HFFc6 (cell line): ENCODE results near the gene NRXN2. TPM values are rescaled to one million over a fixed set of nuclear protein-coding genes. Genes with fewer than 3 reads are reported as not detected.

Source experiments
- DNase-seq: peaks from one replicate; pipeline ENCODE4 v3.0.0-alpha.2; 2018
- H3K27ac Mint-ChIP-seq: 2 replicates; pipeline ENCODE4 v1.8.0; 2020; ENCODE audit warnings: mild to moderate bottlenecking, mixed read lengths
- H3K27me3 Mint-ChIP-seq: 2 replicates; pipeline ENCODE4 v1.8.0; 2021; ENCODE audit warnings: mild to moderate bottlenecking, moderate library complexity, mixed read lengths; ENCODE audit not compliant: insufficient read depth
- H3K36me3 Mint-ChIP-seq: 2 replicates; pipeline ENCODE4 v1.8.0; 2021; ENCODE audit warnings: low read depth, mixed read lengths
- H3K4me1 Mint-ChIP-seq: 2 replicates; pipeline ENCODE4 v1.8.0; 2020; ENCODE audit warnings: low read depth, mixed read lengths
- H3K4me3 Mint-ChIP-seq: 2 replicates; pipeline ENCODE4 v1.8.0; 2020; ENCODE audit warnings: mild to moderate bottlenecking, moderate library complexity, mixed read lengths
- H3K9me3 Mint-ChIP-seq: 2 replicates; pipeline ENCODE4 v1.8.0; 2020; ENCODE audit warnings: mild to moderate bottlenecking, mixed read lengths
- CTCF ChIP-seq: fragments of 200-600 bp; sonication (generic); IDR thresholded peaks from 2 replicates; pipeline ENCODE4 v1.5.0; 2021; ENCODE audit warnings: antibody characterized with exemption, mild to moderate bottlenecking
- total RNA-seq, 6 experiments: library from RNA; stranded (reverse); fragmentation: NEBNext Ultra II Directional; extraction: Animal tissue kit (Norgen Biotek cat#: 25700); gene quantifications; 2 replicates in 1 of 6; 3 replicates in 5 of 6; pipeline ENCODE4 v1.2.3, GENCODE V29; 2021

NRXN2 gene
- total RNA-seq, 6 experiments from 2014 or later, result 0.14 to 0.51 (median 0.31) TPM; not detected in 1

GRCh38 chr11:64731601-64732000, 8.6 kb upstream of the NRXN2 start:
- Mint-ChIP-seq H3K4me1 (no peaks in the 10 kb centered on the region), H3K27me3 (peaks cover 44% of the 10 kb centered on the region), H3K9me3 (no peaks in the 10 kb centered on the region), H3K27ac (no peak overlapping the region), H3K36me3 (no peaks in the 10 kb centered on the region), H3K4me3 (no peak overlapping the region)
- no peak for DNase-seq
- no peak for TF ChIP-seq CTCF

- H3K4me1 Mint-ChIP-seq, result no peaks in the 10 kb centered on the region
- H3K9me3 Mint-ChIP-seq, result no peaks in the 10 kb centered on the region
- peaks cover 48% of the 10 kb centered on the region for H3K27me3 Mint-ChIP-seq
Observed at GRCh38 chr11:64729851-64730382, 6.9 kb upstream of the NRXN2 start.

GRCh38 chr11:64728757-64729365, 5.9 kb upstream of the NRXN2 start:
- H3K4me1 Mint-ChIP-seq, result no peaks in the 10 kb centered on the region
- no peak overlapping the region for H3K27ac Mint-ChIP-seq
- TF ChIP-seq CTCF, result no peak
- no peaks in the 10 kb centered on the region for H3K9me3 Mint-ChIP-seq
- DNase-seq, result no peak
- no peak overlapping the region for H3K4me3 Mint-ChIP-seq
- no peaks in the 10 kb centered on the region for H3K36me3 Mint-ChIP-seq
- peaks cover 46% of the 10 kb centered on the region for H3K27me3 Mint-ChIP-seq

More at GRCh38 chr11:64729851-64730382, 6.9 kb upstream of the NRXN2 start:
- no peak overlapping the region for H3K27ac Mint-ChIP-seq
- H3K4me3 Mint-ChIP-seq, result no peak overlapping the region
- H3K36me3 Mint-ChIP-seq, result no peaks in the 10 kb centered on the region
- TF ChIP-seq CTCF, result no peak
- DNase-seq, result no peak

GRCh38 chr11:64726867-64727530, 4.0 kb upstream of the NRXN2 start:
- no peaks in the 10 kb centered on the region for H3K9me3 Mint-ChIP-seq
- no peaks in the 10 kb centered on the region for H3K36me3 Mint-ChIP-seq
- no peak overlapping the region for H3K27ac Mint-ChIP-seq
- no peak overlapping the region for H3K4me3 Mint-ChIP-seq
- no peak for TF ChIP-seq CTCF
- DNase-seq, result no peak
- peaks cover 46% of the 10 kb centered on the region for H3K27me3 Mint-ChIP-seq
- no peaks in the 10 kb centered on the region for H3K4me1 Mint-ChIP-seq

GRCh38 chr11:64726211-64726641, 3.2 kb upstream of the NRXN2 start:
- H3K36me3 Mint-ChIP-seq, result no peaks in the 10 kb centered on the region
- H3K27me3 Mint-ChIP-seq, result peaks cover 46% of the 10 kb centered on the region
- no peak overlapping the region for H3K4me3 Mint-ChIP-seq
- no peak for TF ChIP-seq CTCF
- no peaks in the 10 kb centered on the region for H3K4me1 Mint-ChIP-seq
- H3K27ac Mint-ChIP-seq, result no peak overlapping the region
- no peak for DNase-seq
- H3K9me3 Mint-ChIP-seq, result no peaks in the 10 kb centered on the region
